RWPE2 (cell line): ENCODE data around the gene NUFIP2.

ENCODE experiments used
- ATAC-seq: fragments of 200-7000 bp; cut with Tn5 transposase; 3 replicates; pipeline ENCODE4 v1.9.1; 2021; ENCODE audit warnings: low read depth
- DNase-seq: peaks from one replicate; pipeline ENCODE4 v3.0.0-alpha.2; 2020; ENCODE audit warnings: low spot score
- H3K27ac ChIP-seq: fragments of 450-650 bp; 2 replicates; pipeline ENCODE4 v1.5.1; 2017; ENCODE audit warnings: mild to moderate bottlenecking; ENCODE audit not compliant: poor library complexity, severe bottlenecking
- H3K27me3 ChIP-seq: fragments of 250-450 bp; sonication (Bioruptor Pico); 2 replicates; pipeline ENCODE4 v1.5.1; 2021; ENCODE audit warnings: mild to moderate bottlenecking, moderate library complexity; ENCODE audit not compliant: insufficient read depth, poor library complexity, severe bottlenecking
- H3K36me3 ChIP-seq: fragments of 250-450 bp; sonication (Bioruptor Pico); 2 replicates; pipeline ENCODE4 v1.5.1; 2020; ENCODE audit warnings: low read depth, mild to moderate bottlenecking, moderate library complexity
- H3K4me1 ChIP-seq: fragments of 250-450 bp; sonication (Bioruptor Pico); 2 replicates; pipeline ENCODE4 v1.5.1; 2021; ENCODE audit warnings: mild to moderate bottlenecking, moderate library complexity; ENCODE audit not compliant: insufficient read depth, poor library complexity, severe bottlenecking
- H3K4me3 ChIP-seq: fragments of 250-450 bp; sonication (Bioruptor Pico); 2 replicates; pipeline ENCODE4 v1.5.1; 2021; ENCODE audit warnings: mild to moderate bottlenecking, moderate library complexity; ENCODE audit not compliant: severe bottlenecking
- H3K9me3 ChIP-seq: fragments of 250-450 bp; sonication (Bioruptor Pico); 2 replicates; pipeline ENCODE4 v1.5.1; 2021; ENCODE audit warnings: mild to moderate bottlenecking, moderate library complexity; ENCODE audit not compliant: severe bottlenecking
- TF ChIP-seq, protein P1 (sequence below): fragments of 450-650 bp; IDR thresholded peaks from one replicate; pipeline ENCODE4 v1.5.1; 2017; ENCODE audit warnings: mild to moderate bottlenecking, moderate library complexity; ENCODE audit not compliant: poor library complexity, severe bottlenecking

NUFIP2 gene

GRCh38 chr17:29240968-29241963 lies 52.7 kb downstream of the NUFIP2 start:
- DNase-seq = peak; percentile 89
- Histone ChIP-seq H3K4me1 (peaks cover 31% of the 10 kb centered on the region), H3K36me3 (no peaks in the 10 kb centered on the region), H3K27me3 (no peaks in the 10 kb centered on the region), H3K4me3 (no peak overlapping the region), H3K27ac (peak overlapping the region; percentile 79), H3K9me3 (no peaks in the 10 kb centered on the region)
- TF ChIP-seq, protein P1, sequence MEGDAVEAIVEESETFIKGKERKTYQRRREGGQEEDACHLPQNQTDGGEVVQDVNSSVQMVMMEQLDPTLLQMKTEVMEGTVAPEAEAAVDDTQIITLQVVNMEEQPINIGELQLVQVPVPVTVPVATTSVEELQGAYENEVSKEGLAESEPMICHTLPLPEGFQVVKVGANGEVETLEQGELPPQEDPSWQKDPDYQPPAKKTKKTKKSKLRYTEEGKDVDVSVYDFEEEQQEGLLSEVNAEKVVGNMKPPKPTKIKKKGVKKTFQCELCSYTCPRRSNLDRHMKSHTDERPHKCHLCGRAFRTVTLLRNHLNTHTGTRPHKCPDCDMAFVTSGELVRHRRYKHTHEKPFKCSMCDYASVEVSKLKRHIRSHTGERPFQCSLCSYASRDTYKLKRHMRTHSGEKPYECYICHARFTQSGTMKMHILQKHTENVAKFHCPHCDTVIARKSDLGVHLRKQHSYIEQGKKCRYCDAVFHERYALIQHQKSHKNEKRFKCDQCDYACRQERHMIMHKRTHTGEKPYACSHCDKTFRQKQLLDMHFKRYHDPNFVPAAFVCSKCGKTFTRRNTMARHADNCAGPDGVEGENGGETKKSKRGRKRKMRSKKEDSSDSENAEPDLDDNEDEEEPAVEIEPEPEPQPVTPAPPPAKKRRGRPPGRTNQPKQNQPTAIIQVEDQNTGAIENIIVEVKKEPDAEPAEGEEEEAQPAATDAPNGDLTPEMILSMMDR = no peak
- ATAC-seq = peak; percentile 99

DNA sequence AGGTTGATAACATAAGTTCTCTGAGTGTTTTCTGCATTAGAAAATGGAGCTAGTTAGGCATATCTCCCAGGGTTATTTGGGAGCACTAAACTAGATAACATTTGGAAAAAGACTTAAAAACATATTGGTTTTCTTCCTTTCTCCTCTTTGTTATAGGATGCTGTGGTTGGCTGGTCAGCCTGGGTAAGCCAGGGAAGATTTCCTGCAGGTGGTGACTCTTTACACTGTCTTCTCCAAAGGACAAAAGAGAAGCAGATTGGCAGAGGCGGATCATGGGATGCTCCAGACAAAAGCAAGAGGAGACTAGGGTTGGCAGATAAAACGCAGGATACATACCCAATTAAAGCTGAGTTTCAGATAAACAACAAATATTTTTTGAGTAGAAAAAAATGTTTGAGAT lies 53.5 kb downstream of the NUFIP2 start:
- H3K27ac ChIP-seq = peak overlapping the region; percentile 79
- no peak overlapping the region for H3K4me3 ChIP-seq
- TF ChIP-seq, protein P1 = no peak
- H3K9me3 ChIP-seq = no peaks in the 10 kb centered on the region
- DNase-seq = no peak
- H3K27me3 ChIP-seq = no peaks in the 10 kb centered on the region
- H3K36me3 ChIP-seq = no peaks in the 10 kb centered on the region
- H3K4me1 ChIP-seq = peaks cover 31% of the 10 kb centered on the region
- ATAC-seq = no peak

GRCh38 chr17:29238133-29238850 lies 55.7 kb downstream of the NUFIP2 start:
- Histone ChIP-seq H3K36me3 (no peaks in the 10 kb centered on the region), H3K27me3 (no peaks in the 10 kb centered on the region), H3K4me1 (peaks cover 31% of the 10 kb centered on the region), H3K9me3 (no peaks in the 10 kb centered on the region), H3K27ac (peak overlapping the region; percentile 79), H3K4me3 (no peak overlapping the region)
- TF ChIP-seq, protein P1 = no peak
- ATAC-seq (no peak), DNase-seq (no peak)

- no peaks in the 10 kb centered on the region for H3K9me3 ChIP-seq
- H3K4me1 ChIP-seq = peaks cover 31% of the 10 kb centered on the region
- no peaks in the 10 kb centered on the region for H3K36me3 ChIP-seq
- no peaks in the 10 kb centered on the region for H3K27me3 ChIP-seq
- DNase-seq = no peak
- ATAC-seq = no peak
- H3K4me3 ChIP-seq = no peak overlapping the region
- H3K27ac ChIP-seq = peak overlapping the region; percentile 79
- TF ChIP-seq, protein P1 = no peak
Measured at GRCh38 chr17:29237476-29238132, 56.3 kb downstream of the NUFIP2 start.
